ENCODE results near the gene FAAP20. TPM values are rescaled to one million over a fixed set of nuclear protein-coding genes. Genes with fewer than 3 reads are reported as not detected.

The FAAP20 gene
- total and polyA plus RNA-seq, 9 of the 15 experiments (the other 6 are each of a cell fraction or from before 2014, with no cell fraction given), result 0.58 to 143 (median 9.9) TPM

DNA sequence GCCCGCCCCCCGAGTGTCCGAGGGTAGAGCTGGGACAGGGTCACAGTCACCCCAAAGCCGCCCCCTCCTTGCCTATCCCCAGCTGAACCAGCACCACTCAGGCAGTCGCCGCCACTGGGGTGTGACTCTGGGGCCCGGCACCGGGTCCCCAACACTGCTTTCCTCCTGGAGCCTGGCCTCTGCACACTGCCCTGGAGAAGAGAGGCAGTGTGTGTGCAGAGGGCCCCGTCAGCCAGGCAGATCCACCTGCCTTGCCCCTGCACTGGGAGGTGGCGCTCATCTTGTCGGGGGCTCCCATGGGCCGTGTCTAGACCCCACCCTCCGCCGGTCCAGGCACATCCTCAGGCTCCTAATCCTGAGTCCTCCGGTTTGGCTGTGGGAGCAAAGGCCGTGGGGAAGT, 15.7 kb downstream of the FAAP20 start:
- no TSS peak for BruUV-seq (replicated peaks)
- ChIA-PET POLR2A (interaction anchor here (1.1 to 1.6 kb wide), 2 partner anchors 11 to 13 kb away, joined by 3 read pairs; no protein-coding TSS in a partner anchor), CTCF (ENCODE audit: low intra/inter-chr PET ratio) (no interaction called here)
- peaks cover 3% of the 10 kb centered on the region; the same call in 1 of the 3 replicates for H3K79me2 ChIP-seq (ENCODE audit: control insufficient read depth, insufficient read depth, low read length)
- no peak overlapping the region for H3K27ac ChIP-seq (ENCODE audit: extremely low read depth, low read depth, low read length)
- WGBS (ENCODE audit: insufficient coverage, low coverage, missing lambda C conversion rate), result 77% methylated on average over 14 of the region's 16 CpGs
- H3K4me2 ChIP-seq (ENCODE audit: insufficient read depth, low read length), result no peak overlapping the region
- H3K36me3 ChIP-seq (ENCODE audit: control insufficient read depth, insufficient read depth, low read length), result no peaks in the 10 kb centered on the region
- ATAC-seq (no peak), FAIRE-seq (no peak), DNase-seq (ENCODE audit: extremely low read depth in 1 of 4, low spot score in 3 of 4) (no peak)
- H3K27me3 ChIP-seq (ENCODE audit: control insufficient read depth in 2 of 2, insufficient read depth in 2 of 2, low read length in 2 of 2), result peaks cover 0 to 4% of the 10 kb centered on the region in 2 experiments; a peak in 3 of 5 replicates
- no peaks in the 10 kb centered on the region for H4K20me1 ChIP-seq (replicated peaks; ENCODE audit: control insufficient read depth, insufficient read depth, low read length)
- in situ Hi-C loops (cut with MboI), result loop anchor here (25.0 kb wide), 1 partner anchor 358 kb away; the partner anchor contains the start of genes HES5 and PANK4
- peaks cover 39 to 88% of the 10 kb centered on the region in 2 experiments for H3K4me1 ChIP-seq (replicated peaks in 1 of 2; ENCODE audit: control insufficient read depth in 2 of 2, insufficient read depth in 2 of 2, low read length in 2 of 2)
- H3K4me3 ChIP-seq, result no peak overlapping the region
- no peak overlapping the region for H2AFZ ChIP-seq (ENCODE audit: low read depth, low read length)
- H3K9me3 ChIP-seq (replicated peaks; ENCODE audit: control insufficient read depth, insufficient read depth, low read depth, low read length), result no peaks in the 10 kb centered on the region
- intact Hi-C loops (cut with micrococcal nuclease), result no loop called here
- TF ChIP-seq ESRRB (CRISPR knock-in tag; IDR thresholded peaks at IDR 0.05; ENCODE audit: borderline replicate concordance) (no peak), PCBP1 (IDR thresholded peaks at IDR 0.05; ENCODE audit: low read depth, low read length, poor library complexity, severe bottlenecking) (peak; percentile 13)
- H3K9me1 ChIP-seq (ENCODE audit: control insufficient read depth, insufficient read depth, low read length), result peaks cover 9% of the 10 kb centered on the region
- no peak overlapping the region for H3K9ac ChIP-seq (ENCODE audit: insufficient read depth in 1 of 2, low read depth in 2 of 2, low read length in 2 of 2)

DNA sequence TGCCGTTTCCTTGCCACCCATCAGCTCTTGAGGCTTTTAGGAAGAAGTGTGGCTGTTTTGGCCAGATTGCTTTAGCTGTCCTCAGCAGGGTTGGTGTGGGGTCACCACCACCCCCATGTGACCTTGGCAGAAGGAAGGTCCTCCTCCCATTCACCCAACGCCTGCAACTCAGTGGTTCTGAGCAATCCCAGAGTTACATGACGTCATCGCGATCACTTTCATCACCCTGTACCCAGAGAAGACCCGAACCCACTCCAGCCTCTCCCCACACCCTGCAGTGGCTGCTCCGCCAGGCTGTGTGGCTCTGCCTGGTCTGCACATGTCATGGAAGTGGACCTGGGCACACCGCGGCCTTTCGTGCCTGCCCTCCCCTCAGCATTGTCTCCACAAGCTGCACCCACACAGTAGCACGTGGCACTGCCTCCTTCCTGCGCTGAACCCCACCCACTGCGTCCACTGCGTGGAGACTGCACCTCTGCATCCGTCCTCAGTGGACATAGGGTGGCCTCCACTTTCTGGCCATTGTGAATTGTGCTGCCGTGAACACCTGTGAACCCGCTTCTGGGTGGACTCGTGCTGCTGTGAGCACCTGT, 16.5 kb downstream of the FAAP20 start:
- no TSS peak for BruUV-seq (replicated peaks)
- intact Hi-C loops (cut with micrococcal nuclease) (no loop called here), in situ Hi-C loops (cut with MboI) (loop anchor here (25.0 kb wide), 1 partner anchor 359 kb away; the partner anchor contains the start of genes HES5 and PANK4)
- Histone ChIP-seq H3K9ac (ENCODE audit: insufficient read depth in 1 of 2, low read depth in 2 of 2, low read length in 2 of 2) (peak overlapping the region in 1 of 2 experiments; percentile 53; a peak in 1 of 4 replicates), H3K4me3 (no peak overlapping the region), H2AFZ (ENCODE audit: low read depth, low read length) (no peak overlapping the region), H3K9me3 (replicated peaks; ENCODE audit: control insufficient read depth, insufficient read depth, low read depth, low read length) (no peaks in the 10 kb centered on the region), H3K4me1 (replicated peaks in 1 of 2; ENCODE audit: control insufficient read depth in 2 of 2, insufficient read depth in 2 of 2, low read length in 2 of 2) (peaks cover 39 to 92% of the 10 kb centered on the region in 2 experiments), H3K4me2 (ENCODE audit: insufficient read depth, low read length) (no peak overlapping the region), H3K27ac (ENCODE audit: extremely low read depth, low read depth, low read length) (no peak overlapping the region), H4K20me1 (replicated peaks; ENCODE audit: control insufficient read depth, insufficient read depth, low read length) (no peaks in the 10 kb centered on the region; the same call in 1 of the 2 replicates), H3K9me1 (ENCODE audit: control insufficient read depth, insufficient read depth, low read length) (peaks cover 9% of the 10 kb centered on the region), H3K27me3 (ENCODE audit: control insufficient read depth in 2 of 2, insufficient read depth in 2 of 2, low read length in 2 of 2) (peaks cover 6 to 12% of the 10 kb centered on the region in 2 experiments; a peak in 4 of 5 replicates), H3K36me3 (ENCODE audit: control insufficient read depth, insufficient read depth, low read length) (no peaks in the 10 kb centered on the region), H3K79me2 (ENCODE audit: control insufficient read depth, insufficient read depth, low read length) (peaks cover 3% of the 10 kb centered on the region; the same call in 1 of the 3 replicates)
- ChIA-PET CTCF (ENCODE audit: low intra/inter-chr PET ratio) (no interaction called here), POLR2A (no interaction called here)
- DNase-seq (ENCODE audit: extremely low read depth in 1 of 4, low spot score in 3 of 4), result no peak
- no peak for ATAC-seq
- 67% methylated on average over 18 of the region's 18 CpGs for WGBS (ENCODE audit: insufficient coverage, low coverage, missing lambda C conversion rate)
- no peak for FAIRE-seq
- TF ChIP-seq POLR2H (tag; IDR thresholded peaks at IDR 0.05; ENCODE audit: low read depth), result no peak
- TF ChIP-seq, protein P1, sequence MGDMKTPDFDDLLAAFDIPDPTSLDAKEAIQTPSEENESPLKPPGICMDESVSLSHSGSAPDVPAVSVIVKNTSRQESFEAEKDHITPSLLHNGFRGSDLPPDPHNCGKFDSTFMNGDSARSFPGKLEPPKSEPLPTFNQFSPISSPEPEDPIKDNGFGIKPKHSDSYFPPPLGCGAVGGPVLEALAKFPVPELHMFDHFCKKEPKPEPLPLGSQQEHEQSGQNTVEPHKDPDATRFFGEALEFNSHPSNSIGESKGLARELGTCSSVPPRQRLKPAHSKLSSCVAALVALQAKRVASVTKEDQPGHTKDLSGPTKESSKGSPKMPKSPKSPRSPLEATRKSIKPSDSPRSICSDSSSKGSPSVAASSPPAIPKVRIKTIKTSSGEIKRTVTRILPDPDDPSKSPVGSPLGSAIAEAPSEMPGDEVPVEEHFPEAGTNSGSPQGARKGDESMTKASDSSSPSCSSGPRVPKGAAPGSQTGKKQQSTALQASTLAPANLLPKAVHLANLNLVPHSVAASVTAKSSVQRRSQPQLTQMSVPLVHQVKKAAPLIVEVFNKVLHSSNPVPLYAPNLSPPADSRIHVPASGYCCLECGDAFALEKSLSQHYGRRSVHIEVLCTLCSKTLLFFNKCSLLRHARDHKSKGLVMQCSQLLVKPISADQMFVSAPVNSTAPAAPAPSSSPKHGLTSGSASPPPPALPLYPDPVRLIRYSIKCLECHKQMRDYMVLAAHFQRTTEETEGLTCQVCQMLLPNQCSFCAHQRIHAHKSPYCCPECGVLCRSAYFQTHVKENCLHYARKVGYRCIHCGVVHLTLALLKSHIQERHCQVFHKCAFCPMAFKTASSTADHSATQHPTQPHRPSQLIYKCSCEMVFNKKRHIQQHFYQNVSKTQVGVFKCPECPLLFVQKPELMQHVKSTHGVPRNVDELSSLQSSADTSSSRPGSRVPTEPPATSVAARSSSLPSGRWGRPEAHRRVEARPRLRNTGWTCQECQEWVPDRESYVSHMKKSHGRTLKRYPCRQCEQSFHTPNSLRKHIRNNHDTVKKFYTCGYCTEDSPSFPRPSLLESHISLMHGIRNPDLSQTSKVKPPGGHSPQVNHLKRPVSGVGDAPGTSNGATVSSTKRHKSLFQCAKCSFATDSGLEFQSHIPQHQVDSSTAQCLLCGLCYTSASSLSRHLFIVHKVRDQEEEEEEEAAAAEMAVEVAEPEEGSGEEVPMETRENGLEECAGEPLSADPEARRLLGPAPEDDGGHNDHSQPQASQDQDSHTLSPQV (IDR thresholded peaks at IDR 0.05), result no peak
- TF ChIP-seq FOXK1 (CRISPR knock-in tag; IDR thresholded peaks at IDR 0.05; ENCODE audit: borderline replicate concordance), result no peak
- no peak for TF ChIP-seq GABPB1 (CRISPR knock-in tag; IDR thresholded peaks at IDR 0.05)
- TF ChIP-seq NFRKB (IDR thresholded peaks at IDR 0.05; ENCODE audit: low read depth), result no peak
- peak; percentile 41; the same call in 1 of the 2 replicates for TF ChIP-seq CEBPG (CRISPR knock-in tag; IDR thresholded peaks at IDR 0.05)
- no peak for TF ChIP-seq CEBPG (tag; conservative IDR thresholded peaks at IDR 0.05 in 1 of 2, IDR thresholded peaks at IDR 0.05 in 1 of 2)
